ENCODE results near the gene GSG1. TPM values are rescaled to one million over a fixed set of nuclear protein-coding genes. Genes with fewer than 3 reads are reported as not detected.

The GSG1 gene
- total RNA-seq, 4 donors from 2014 or later, result not detected

DNA sequence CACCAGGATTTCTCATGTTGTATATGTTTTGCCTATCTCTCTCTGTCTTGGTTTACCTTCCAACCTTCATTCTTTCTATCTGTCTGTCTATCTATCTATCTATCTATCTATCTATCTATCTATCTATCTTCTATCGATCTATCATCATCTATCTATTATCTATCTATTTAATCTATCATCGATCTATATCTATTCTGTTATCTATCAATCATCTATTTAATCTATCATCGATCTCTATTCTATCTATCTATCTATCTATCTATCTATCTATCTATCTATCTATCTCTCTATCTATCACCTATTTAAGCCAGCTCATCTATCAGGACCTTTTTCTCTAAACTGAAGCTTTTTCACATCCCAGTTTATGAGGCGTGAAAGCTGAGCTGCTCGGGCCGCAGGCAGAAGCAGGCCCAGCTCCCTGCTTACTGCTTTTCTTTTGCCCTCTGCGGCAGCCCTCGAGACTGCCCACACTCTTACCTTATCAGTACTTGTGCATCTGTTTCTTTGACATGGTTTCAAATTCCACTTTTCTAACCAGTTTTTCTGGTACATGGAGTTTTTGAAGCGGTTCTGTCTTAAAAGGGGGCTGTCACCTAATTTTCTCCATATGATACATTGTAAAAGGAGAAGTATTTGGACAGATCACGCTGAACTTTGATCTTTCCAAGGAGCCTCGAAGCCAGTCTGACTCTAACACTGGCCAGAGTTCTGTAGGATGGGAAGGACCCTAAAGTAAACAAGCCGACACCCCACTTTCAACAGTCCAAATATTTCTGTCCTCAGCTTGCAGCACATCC, 44.4 kb upstream of the GSG1 start:
- WGBS, 2 donors, result 51 to 59% methylated on average over 12 of the region's 12 CpGs
- no peak for TF ChIP-seq POLR2A (IDR thresholded peaks at IDR 0.05)
- TF ChIP-seq, protein P1, sequence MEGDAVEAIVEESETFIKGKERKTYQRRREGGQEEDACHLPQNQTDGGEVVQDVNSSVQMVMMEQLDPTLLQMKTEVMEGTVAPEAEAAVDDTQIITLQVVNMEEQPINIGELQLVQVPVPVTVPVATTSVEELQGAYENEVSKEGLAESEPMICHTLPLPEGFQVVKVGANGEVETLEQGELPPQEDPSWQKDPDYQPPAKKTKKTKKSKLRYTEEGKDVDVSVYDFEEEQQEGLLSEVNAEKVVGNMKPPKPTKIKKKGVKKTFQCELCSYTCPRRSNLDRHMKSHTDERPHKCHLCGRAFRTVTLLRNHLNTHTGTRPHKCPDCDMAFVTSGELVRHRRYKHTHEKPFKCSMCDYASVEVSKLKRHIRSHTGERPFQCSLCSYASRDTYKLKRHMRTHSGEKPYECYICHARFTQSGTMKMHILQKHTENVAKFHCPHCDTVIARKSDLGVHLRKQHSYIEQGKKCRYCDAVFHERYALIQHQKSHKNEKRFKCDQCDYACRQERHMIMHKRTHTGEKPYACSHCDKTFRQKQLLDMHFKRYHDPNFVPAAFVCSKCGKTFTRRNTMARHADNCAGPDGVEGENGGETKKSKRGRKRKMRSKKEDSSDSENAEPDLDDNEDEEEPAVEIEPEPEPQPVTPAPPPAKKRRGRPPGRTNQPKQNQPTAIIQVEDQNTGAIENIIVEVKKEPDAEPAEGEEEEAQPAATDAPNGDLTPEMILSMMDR (IDR thresholded peaks at IDR 0.05), result no peak
- H3K4me3 ChIP-seq (ENCODE audit: low read depth, poor library complexity, severe bottlenecking), result no peak overlapping the region
- intact Hi-C loops (cut with DNase I; ENCODE audit: low total_unique reads), result no loop called here
- DNase-seq (ENCODE audit: low spot score in 2 of 2), result no peak

DNA sequence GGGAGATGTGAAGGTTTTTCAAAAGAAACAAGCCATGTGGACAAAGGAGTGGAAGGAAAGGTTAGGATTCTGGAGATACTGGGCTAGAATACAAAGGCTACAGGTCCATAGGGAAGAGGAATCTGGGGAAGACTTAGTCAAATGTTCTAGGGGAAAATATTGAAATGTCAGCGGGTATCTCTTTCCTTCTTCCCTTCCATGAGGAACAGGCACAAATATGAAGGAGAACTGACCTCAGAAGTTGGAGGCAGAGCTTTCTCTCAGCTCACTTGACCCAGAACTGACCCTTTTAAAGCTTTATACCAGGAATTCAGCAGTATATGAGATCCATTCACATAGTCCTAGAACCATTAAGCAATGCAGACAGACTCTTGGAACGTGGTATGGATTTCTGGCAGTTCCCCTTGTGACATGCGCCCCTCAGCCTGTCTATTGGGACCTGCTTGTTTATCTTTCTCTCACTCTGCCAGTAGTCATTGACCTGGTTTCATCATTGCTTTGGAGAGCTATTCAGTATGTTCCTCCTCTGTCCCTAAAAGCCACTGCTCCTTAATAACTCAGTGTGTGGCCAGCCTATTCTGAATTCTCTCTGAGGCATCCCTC, 43.0 kb upstream of the GSG1 start:
- intact Hi-C loops (cut with DNase I; ENCODE audit: low total_unique reads), result no loop called here
- 58 to 65% methylated on average over 3 of the region's 3 CpGs for WGBS, 2 donors
- H3K4me3 ChIP-seq (ENCODE audit: low read depth, poor library complexity, severe bottlenecking), result no peak overlapping the region
- TF ChIP-seq, protein P1 (IDR thresholded peaks at IDR 0.05), result no peak
- no peak for TF ChIP-seq POLR2A (IDR thresholded peaks at IDR 0.05)
- DNase-seq (ENCODE audit: low spot score in 2 of 2), result peak in 1 of 2 donors; percentile 71

DNA sequence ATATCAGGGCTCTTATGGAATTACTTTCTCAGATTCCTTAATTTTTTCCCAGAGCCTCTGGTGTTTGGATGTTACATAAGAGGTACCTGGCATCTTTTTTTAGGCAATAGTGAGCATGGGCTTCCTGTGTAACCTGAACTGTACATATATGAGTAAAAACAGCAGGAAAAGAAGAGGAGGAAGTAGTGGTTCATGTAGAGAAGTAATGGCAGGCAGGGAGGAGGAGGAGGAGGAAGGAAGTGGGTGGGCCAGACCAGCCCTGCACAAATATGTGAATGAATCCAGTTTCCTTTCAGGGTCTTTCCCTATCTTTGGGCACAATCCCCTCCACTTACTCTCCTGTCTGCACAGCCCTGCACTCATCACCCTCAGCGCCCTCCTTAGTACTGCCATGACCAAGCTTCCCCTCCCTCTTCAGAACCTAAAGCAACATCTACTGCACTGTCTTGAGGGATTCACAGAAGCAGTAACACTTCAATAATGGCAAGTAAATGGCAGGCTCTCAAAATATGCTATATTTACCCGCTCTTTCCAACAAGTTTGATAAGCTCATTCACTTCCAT, 40.9 kb upstream of the GSG1 start:
- TF ChIP-seq, protein P1 (IDR thresholded peaks at IDR 0.05), result no peak
- no peak for TF ChIP-seq POLR2A (IDR thresholded peaks at IDR 0.05)
- WGBS, 2 donors, result 89 to 99% methylated on average over 2 of the region's 2 CpGs
- no peak for DNase-seq (ENCODE audit: low spot score in 2 of 2)
- H3K4me3 ChIP-seq (ENCODE audit: low read depth, poor library complexity, severe bottlenecking), result no peak overlapping the region
- intact Hi-C loops (cut with DNase I; ENCODE audit: low total_unique reads), result no loop called here

DNA sequence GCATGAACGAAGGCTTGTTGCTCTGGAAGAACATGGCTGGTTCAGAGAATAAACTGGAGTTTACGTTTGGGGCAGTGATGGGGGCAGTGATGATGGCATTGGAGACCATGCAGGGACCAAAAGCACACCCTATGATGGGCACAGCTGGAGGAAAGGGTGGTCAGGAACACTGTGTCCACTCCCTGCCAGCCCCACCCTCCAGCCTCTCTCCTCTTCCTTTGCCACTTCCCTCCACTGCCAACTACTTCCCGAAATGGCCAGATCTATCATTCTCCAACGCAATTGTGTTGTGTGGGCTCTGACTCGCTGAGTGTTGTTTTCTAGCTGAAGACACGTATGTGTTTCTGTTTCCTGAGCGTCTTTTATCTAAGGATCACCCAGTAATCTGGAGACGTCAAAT, 39.3 kb upstream of the GSG1 start:
- H3K4me3 ChIP-seq (ENCODE audit: low read depth, poor library complexity, severe bottlenecking), result no peak overlapping the region
- 82 to 87% methylated on average over 8 of the region's 8 CpGs for WGBS, 2 donors
- TF ChIP-seq POLR2A (IDR thresholded peaks at IDR 0.05), result no peak
- TF ChIP-seq, protein P1 (IDR thresholded peaks at IDR 0.05), result no peak
- DNase-seq (ENCODE audit: low spot score in 2 of 2), result no peak
- intact Hi-C loops (cut with DNase I; ENCODE audit: low total_unique reads), result no loop called here

DNA sequence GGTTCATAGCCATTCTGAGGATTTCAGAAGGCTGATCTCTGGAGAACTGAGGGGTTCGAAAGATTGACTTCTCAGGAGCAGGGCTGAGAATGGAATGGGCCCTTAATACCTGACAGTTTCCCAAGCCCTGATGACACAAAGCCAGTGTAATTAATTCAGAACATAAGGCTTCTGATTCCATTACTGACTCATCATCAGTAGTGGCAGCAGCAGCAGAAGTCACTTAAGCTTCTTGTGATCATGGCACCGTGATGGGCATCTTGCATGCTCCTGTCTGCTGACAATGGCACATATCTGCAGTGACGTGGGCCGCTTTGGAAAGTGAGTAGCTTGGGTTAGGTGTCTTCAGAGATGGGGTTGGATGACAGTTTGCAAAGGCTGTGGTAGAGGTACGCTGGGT, 38.2 kb upstream of the GSG1 start:
- DNase-seq (ENCODE audit: low spot score in 2 of 2), result no peak
- no peak overlapping the region for H3K4me3 ChIP-seq (ENCODE audit: low read depth, poor library complexity, severe bottlenecking)
- no peak for TF ChIP-seq POLR2A (IDR thresholded peaks at IDR 0.05)
- TF ChIP-seq, protein P1 (IDR thresholded peaks at IDR 0.05), result no peak
- intact Hi-C loops (cut with DNase I; ENCODE audit: low total_unique reads), result no loop called here
- 84 to 95% methylated on average over 5 of the region's 5 CpGs for WGBS, 2 donors

Data from lower leg skin (tissue), 4 donors.